GM12878 (cell line): Measurements from ENCODE around the gene VPREB1. TPM values are rescaled to one million over a fixed set of nuclear protein-coding genes. Genes with fewer than 3 reads are reported as not detected.
"Not testable (repeated sequence)": the region's sequence is repeated elsewhere in the genome, so short reads cannot be mapped to it uniquely, and the experiment has no call there.

Experiments used
- ATAC-seq: fragments of 200-7000 bp; cut with Tn5 transposase; 3 replicates; pipeline ENCODE4 v1.9.1; 2020; ENCODE audit warnings: mild to moderate bottlenecking, moderate library complexity
- BruUV-seq: library from RNA; stranded (reverse); fragments of 400-500 nt; replicated peaks from 2 replicates; lab custom pipeline; 2021; lab: Mats Ljungman, UMichigan
- CTCF ChIA-PET: fragments of 300-600 bp; sonication (Branson Sonifier 250); formaldehyde crosslinking; extraction: SDS; loops from one replicate; lab custom pipeline; 2021; ENCODE audit warnings: inconsistent platforms; lab: Yijun Ruan, JAX
- POLR2A ChIA-PET: fragments of 350-600 bp; formaldehyde crosslinking; extraction: SDS; loops from one replicate; lab custom pipeline; 2021; ENCODE audit warnings: inconsistent platforms; lab: Charles Lee
- RAD21 ChIA-PET: fragments of 300-600 bp; sonication (Branson Sonifier 250); formaldehyde crosslinking; loops from one replicate; lab custom pipeline; 2023; ENCODE audit warnings: antibody characterized with exemption; ENCODE audit not compliant: unreplicated experiment; lab: Charles Lee
- SMC1A ChIA-PET: fragments of 300-600 bp; sonication (Branson Sonifier 250); formaldehyde crosslinking; loops from one replicate; lab custom pipeline; 2023; ENCODE audit not compliant: unreplicated experiment, uncharacterized antibody; lab: Charles Lee
- DNase-seq: peaks from one replicate; pipeline ENCODE4 v3.0.0-alpha.2; 2011; ENCODE audit warnings: low read depth, low spot score
- FAIRE-seq: peaks from 3 replicates; lab custom pipeline; 2011; peaks lifted over from hg19 to GRCh38; lab: Jason Lieb, UNC
- H2AFZ ChIP-seq: 2 replicates; pipeline ENCODE4 v1.6.0; 2011; ENCODE audit warnings: low read depth, low read length, control low read depth; ENCODE audit not compliant: control insufficient read depth
- H3K27ac ChIP-seq: 2 replicates; pipeline ENCODE4 v1.5.1; 2011; ENCODE audit warnings: control low read depth; ENCODE audit not compliant: control insufficient read depth, insufficient read depth
- H3K27me3 ChIP-seq, 2 experiments: replicated peaks in 1 of 2; 2 replicates each; pipeline versions ENCODE4 v1.6.0 to v1.6.1; 2011; ENCODE audit warnings: low read length in 1 of 2; ENCODE audit not compliant: control insufficient read depth in 2 of 2, insufficient read depth in 2 of 2
- H3K36me3 ChIP-seq, 2 experiments: 2 replicates each; pipeline ENCODE4 v1.5.1; 2011; ENCODE audit warnings: low read length in 1 of 2; ENCODE audit not compliant: control insufficient read depth in 2 of 2, insufficient read depth in 2 of 2
- H3K4me1 ChIP-seq: 2 replicates; pipeline ENCODE4 v1.6.1; 2011; ENCODE audit warnings: mild to moderate bottlenecking, low read length, moderate library complexity, mixed read lengths; ENCODE audit not compliant: control insufficient read depth, insufficient read depth
- H3K4me2 ChIP-seq: 2 replicates; pipeline ENCODE4 v1.6.0; 2011; ENCODE audit warnings: control low read depth; ENCODE audit not compliant: control insufficient read depth, insufficient read depth
- H3K4me3 ChIP-seq: fragments of 200-600 bp; sonication (generic); 2 replicates; pipeline ENCODE4 v1.5.1; 2016
- H3K79me2 ChIP-seq: 2 replicates; pipeline ENCODE4 v1.6.0; 2011; ENCODE audit warnings: low read length; ENCODE audit not compliant: control insufficient read depth, insufficient read depth
- H3K9ac ChIP-seq: 2 replicates; pipeline ENCODE4 v1.8.0; 2011; ENCODE audit warnings: low read length, control low read depth, mixed read lengths; ENCODE audit not compliant: control insufficient read depth, insufficient read depth
- H3K9me3 ChIP-seq: replicated peaks from 3 replicates; pipeline ENCODE4 v1.5.1; 2011; ENCODE audit warnings: mild to moderate bottlenecking, low read length; ENCODE audit not compliant: control insufficient read depth, insufficient read depth
- H4K20me1 ChIP-seq: 2 replicates; pipeline ENCODE4 v1.6.0; 2011; ENCODE audit not compliant: control insufficient read depth, insufficient read depth
- WGBS: methylation state at CpG from one replicate; pipeline ENCODE4 v1.1.6; 2016; ENCODE audit warnings: low lambda C conversion rate; ENCODE audit not compliant: insufficient replicate concordance, insufficient coverage; ENCODE audit errors: missing lambda C conversion rate; 5-methylcytosine and 5-hydroxymethylcytosine counted together
- in situ Hi-C: fragments of 300-500 bp; cut with MboI; formaldehyde crosslinking; loops from 9 replicates; pipeline ENCODE4 v1.14.3; 2018; ENCODE audit warnings: mixed read lengths
- intact Hi-C: fragments of 100-400 bp; cut with micrococcal nuclease; formaldehyde crosslinking; loops from one replicate; pipeline ENCODE4 v1.14.2; 2022; ENCODE audit not compliant: unreplicated experiment
- polyA plus RNA-seq, 11 experiments: library from polyadenylated mRNA; depleted of rRNA in 4 of 11; unstranded in 6 of 11; stranded (reverse) in 5 of 11; fragments of >200 nt; fragmentation: Nextera tagmentation in 4 of 11; fragmentation: Illumina TruSeq in 1 of 11; extraction: Ambion mirVana in 4 of 11; extraction: Trizol in 1 of 11; gene quantifications; 1 replicate in 1 of 11; 2 replicates in 10 of 11; pipeline versions ENCODE4 v1.2.1 to v1.2.3, GENCODE V29; 2011 to 2016; ENCODE audit warnings: inconsistent platforms in 2 of 11, missing spikeins in 2 of 11, low read depth in 1 of 11
- total RNA-seq, 4 experiments: library from RNA; depleted of rRNA in 3 of 4; stranded (reverse); fragments of >200 nt in 3 of 4; fragmentation: Illumina TruSeq in 1 of 4; extraction: Trizol in 1 of 4; gene quantifications; 2 replicates each; pipeline versions ENCODE4 v1.2.1 to v1.2.3, GENCODE V29; 2013 to 2021

VPREB1 gene
- total and polyA plus RNA-seq, 10 of the 15 experiments (the other 5 are each of a cell fraction or from before 2014, with no cell fraction given) = not detected

DNA sequence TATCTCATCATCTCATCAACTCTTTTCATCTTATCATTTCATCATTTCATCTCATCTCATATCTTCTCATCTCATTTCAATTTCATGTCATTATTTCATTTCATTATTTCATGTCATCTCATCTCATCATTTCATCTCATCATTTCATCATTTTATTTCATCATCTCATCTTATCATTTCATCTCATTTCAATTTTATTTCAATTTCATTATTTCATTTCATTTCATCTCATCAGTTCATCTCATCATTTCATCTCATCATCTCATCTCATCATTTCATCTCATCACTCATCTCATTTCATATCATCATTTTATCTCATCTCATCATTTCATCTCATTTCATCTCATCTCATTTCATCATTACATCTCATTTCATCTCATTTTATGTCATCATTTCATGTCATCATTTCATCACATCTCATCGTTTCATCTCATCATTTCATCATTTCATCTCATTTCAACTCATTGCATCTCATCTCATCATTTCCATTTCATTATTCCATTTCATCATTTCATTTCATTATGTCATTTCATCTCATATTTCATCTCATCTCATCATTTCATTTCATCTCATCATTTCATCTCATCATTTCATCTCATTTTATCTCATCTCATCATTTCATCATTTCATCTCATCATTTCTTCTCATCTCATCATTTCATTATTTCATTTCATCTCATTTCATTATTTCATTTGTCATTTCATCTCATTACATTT lies 42.0 kb downstream of the VPREB1 start:
- H3K27ac ChIP-seq, intact Hi-C loops, H3K27me3 ChIP-seq, H3K4me3 ChIP-seq, H3K79me2 ChIP-seq, SMC1A ChIA-PET, DNase-seq, BruUV-seq, CTCF ChIA-PET, POLR2A ChIA-PET, H3K4me2 ChIP-seq, RAD21 ChIA-PET, H3K9me3 ChIP-seq, H3K9ac ChIP-seq, ATAC-seq, H3K36me3 ChIP-seq, H3K4me1 ChIP-seq, FAIRE-seq, H2AFZ ChIP-seq, H4K20me1 ChIP-seq, in situ Hi-C loops: not testable (repeated sequence)
- WGBS = 100% methylated on average over 1 of the region's 1 CpG

DNA sequence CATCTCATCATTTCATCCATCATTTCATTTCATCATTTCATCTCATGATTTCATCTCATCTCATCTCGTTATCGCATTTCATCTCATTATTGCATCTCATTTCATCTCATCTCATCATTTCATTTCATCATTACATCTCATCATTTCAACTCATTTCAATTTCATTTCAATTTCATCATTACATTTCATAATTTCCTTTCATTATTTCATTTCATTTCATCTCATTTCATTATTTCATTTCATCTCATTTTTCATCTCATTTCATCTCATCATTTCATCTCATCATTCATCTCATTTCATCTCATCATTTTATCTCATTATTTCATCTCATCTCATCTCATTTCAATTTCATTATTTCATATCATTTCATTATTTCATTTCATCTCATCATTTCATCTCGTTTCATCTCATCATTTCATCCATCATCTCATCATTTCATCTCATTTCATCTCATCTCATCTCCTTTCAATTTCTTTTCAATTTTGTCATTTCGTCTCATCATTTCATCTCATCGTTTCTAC lies 42.6 kb downstream of the VPREB1 start:
- H3K4me1 ChIP-seq, RAD21 ChIA-PET, H3K36me3 ChIP-seq, ATAC-seq, POLR2A ChIA-PET, SMC1A ChIA-PET, intact Hi-C loops, H2AFZ ChIP-seq, H3K4me2 ChIP-seq, H3K4me3 ChIP-seq, H4K20me1 ChIP-seq, H3K27me3 ChIP-seq, FAIRE-seq, H3K27ac ChIP-seq, DNase-seq, in situ Hi-C loops, CTCF ChIA-PET, H3K9ac ChIP-seq, H3K9me3 ChIP-seq, H3K79me2 ChIP-seq: not testable (repeated sequence)
- BruUV-seq = TSS peak; percentile 45
- WGBS = 96% methylated on average over 5 of the region's 5 CpGs

GRCh38 chr22:22289666-22290065 lies 45.1 kb downstream of the VPREB1 start:
- BruUV-seq, FAIRE-seq, CTCF ChIA-PET, H2AFZ ChIP-seq, H3K4me1 ChIP-seq, in situ Hi-C loops, H4K20me1 ChIP-seq, DNase-seq, POLR2A ChIA-PET, H3K79me2 ChIP-seq, H3K4me3 ChIP-seq, ATAC-seq, H3K4me2 ChIP-seq, H3K9ac ChIP-seq, H3K9me3 ChIP-seq, H3K27me3 ChIP-seq, RAD21 ChIA-PET, H3K27ac ChIP-seq, H3K36me3 ChIP-seq, SMC1A ChIA-PET, intact Hi-C loops: not testable (repeated sequence)
- 89% methylated on average over 6 of the region's 8 CpGs for WGBS

DNA sequence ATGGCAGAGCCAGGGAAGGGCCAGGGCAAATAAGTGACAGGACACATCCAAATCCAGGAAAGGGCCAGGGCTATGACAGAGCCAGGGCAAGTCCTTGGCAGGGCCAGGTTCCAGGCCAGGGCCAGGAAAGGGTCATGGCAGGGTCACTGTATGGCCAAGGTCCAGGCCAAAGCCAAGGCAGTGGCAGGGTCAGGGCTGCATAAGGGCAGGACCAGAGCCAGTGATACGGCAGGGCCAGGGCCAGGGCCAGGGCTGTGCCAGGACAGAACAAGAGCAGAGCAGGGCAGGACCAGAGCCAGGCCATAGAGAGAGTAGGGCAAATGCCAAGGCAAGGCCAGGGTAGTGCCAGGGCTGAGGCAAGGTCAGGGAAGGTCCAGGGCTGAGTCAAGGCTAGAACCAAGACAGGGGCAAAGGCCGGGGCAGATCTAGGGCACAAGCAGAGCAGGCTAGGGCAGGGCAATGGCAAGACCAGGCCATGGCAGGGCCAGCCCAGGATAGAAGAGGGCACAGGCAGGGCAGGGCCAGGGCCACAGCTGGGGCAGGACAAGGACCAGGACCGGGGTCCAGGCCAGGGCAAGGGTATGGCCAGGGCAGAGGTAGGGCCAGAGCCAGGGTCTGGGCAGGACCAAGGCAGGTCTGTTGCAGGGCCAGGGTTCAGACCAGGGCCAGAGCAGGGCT lies 46.7 kb downstream of the VPREB1 start:
- H3K9ac ChIP-seq, H3K4me1 ChIP-seq, CTCF ChIA-PET, DNase-seq, intact Hi-C loops, H3K79me2 ChIP-seq, RAD21 ChIA-PET, POLR2A ChIA-PET, BruUV-seq, in situ Hi-C loops, H3K27me3 ChIP-seq, H3K4me3 ChIP-seq, H2AFZ ChIP-seq, H3K27ac ChIP-seq, H3K9me3 ChIP-seq, H4K20me1 ChIP-seq, SMC1A ChIA-PET, FAIRE-seq, H3K4me2 ChIP-seq, ATAC-seq, H3K36me3 ChIP-seq: not testable (repeated sequence)
- 67% methylated on average over 3 of the region's 3 CpGs for WGBS
